K562 (cell line): ENCODE measurements around the gene RTF1. TPM values are rescaled to one million over a fixed set of nuclear protein-coding genes. Genes with fewer than 3 reads are reported as not detected.

Experiments
- ATAC-seq: fragments of 200-7000 bp; cut with Tn5 transposase; 3 replicates; pipeline ENCODE4 v1.9.1; 2020; ENCODE audit warnings: moderate library complexity
- BruUV-seq: library from RNA; stranded (reverse); fragments of 400-500 nt; replicated peaks from 2 replicates; lab custom pipeline; 2021; lab: Mats Ljungman, UMichigan
- CTCF ChIA-PET: fragments of 300-600 bp; formaldehyde crosslinking; extraction: SDS; loops from one replicate; lab custom pipeline; 2021; ENCODE audit warnings: low intra/inter-chr PET ratio; lab: Yijun Ruan, JAX
- POLR2A ChIA-PET: fragments of 300-600, 350-650 bp; sonication (Branson Sonifier 250); formaldehyde crosslinking; extraction: SDS; loops from one replicate; lab custom pipeline; 2021; ENCODE audit warnings: antibody characterized with exemption, inconsistent platforms; lab: Yijun Ruan, JAX
- DNase-seq, 4 experiments: peaks; one replicate each; pipeline versions ENCODE4 v3.0.0 to v3.0.0-alpha.2; 2011 to 2018; ENCODE audit warnings: low spot score in 3 of 4, mixed read lengths in 3 of 4; ENCODE audit errors: extremely low read depth in 1 of 4
- FAIRE-seq: peaks from 2 replicates; lab custom pipeline; 2011; peaks lifted over from hg19 to GRCh38; lab: Jason Lieb, UNC
- H2AFZ ChIP-seq: 2 replicates; pipeline ENCODE4 v1.6.0; 2011; ENCODE audit warnings: low read depth, low read length, control low read depth, inconsistent platforms
- H3K27ac ChIP-seq: fragments of 200-600 bp; 3 replicates; pipeline ENCODE4 v1.8.0; 2011; ENCODE audit warnings: low read depth, mild to moderate bottlenecking, control low read depth, inconsistent platforms, low read length, moderate library complexity, mixed read lengths; ENCODE audit errors: extremely low read depth
- H3K27me3 ChIP-seq, 2 experiments: fragments of 300-600 bp in 1 of 2; 2 replicates in 1 of 2; 3 replicates in 1 of 2; pipeline versions ENCODE4 v1.6.0 to v1.8.0; 2011; ENCODE audit warnings: inconsistent platforms in 2 of 2, low read length in 2 of 2, mild to moderate bottlenecking in 1 of 2, mixed read lengths in 1 of 2, moderate library complexity in 1 of 2; ENCODE audit not compliant: control insufficient read depth in 2 of 2, insufficient read depth in 2 of 2
- H3K36me3 ChIP-seq: fragments of 300-600 bp; 3 replicates; pipeline ENCODE4 v1.8.0; 2011; ENCODE audit warnings: mild to moderate bottlenecking, low read length, inconsistent platforms; ENCODE audit not compliant: control insufficient read depth, insufficient read depth
- H3K4me1 ChIP-seq, 2 experiments: fragments of 200-600 bp in 1 of 2; replicated peaks in 1 of 2; 2 replicates in 1 of 2; 3 replicates in 1 of 2; pipeline versions ENCODE4 v1.5.1 to v1.8.0; 2011; ENCODE audit warnings: inconsistent platforms in 2 of 2, low read length in 2 of 2, mild to moderate bottlenecking in 1 of 2, mixed read lengths in 1 of 2, moderate library complexity in 1 of 2; ENCODE audit not compliant: control insufficient read depth in 2 of 2, insufficient read depth in 2 of 2
- H3K4me2 ChIP-seq: 2 replicates; pipeline ENCODE4 v1.6.1; 2011; ENCODE audit warnings: low read length, control low read depth, inconsistent platforms, mixed read lengths; ENCODE audit not compliant: insufficient read depth
- H3K4me3 ChIP-seq: fragments of 200-600 bp; sonication (generic), shearing (Covaris generic); 2 replicates; pipeline ENCODE4 v1.5.1; 2016; ENCODE audit warnings: control low read depth, inconsistent platforms
- H3K79me2 ChIP-seq: fragments of 200-600 bp; 3 replicates; pipeline ENCODE4 v1.8.0; 2011; ENCODE audit warnings: low read length, inconsistent platforms; ENCODE audit not compliant: control insufficient read depth, insufficient read depth
- H3K9ac ChIP-seq, 2 experiments: 2 replicates each; pipeline versions ENCODE4 v1.6.0 to v1.6.1; 2011; ENCODE audit warnings: low read depth in 2 of 2, low read length in 2 of 2, control low read depth in 1 of 2, inconsistent platforms in 1 of 2, mild to moderate bottlenecking in 1 of 2, mixed read lengths in 1 of 2; ENCODE audit not compliant: insufficient read depth in 1 of 2
- H3K9me1 ChIP-seq: one replicate; pipeline ENCODE4 v1.6.0; 2011; ENCODE audit warnings: inconsistent platforms, mild to moderate bottlenecking, low read length, moderate library complexity; ENCODE audit not compliant: control insufficient read depth, insufficient read depth
- H3K9me3 ChIP-seq: replicated peaks from 2 replicates; pipeline ENCODE4 v1.5.1; 2011; ENCODE audit warnings: low read depth, low read length, inconsistent platforms; ENCODE audit not compliant: control insufficient read depth, insufficient read depth
- H4K20me1 ChIP-seq: replicated peaks from 2 replicates; pipeline ENCODE4 v1.6.1; 2011; ENCODE audit warnings: low read length, inconsistent platforms, mixed read lengths; ENCODE audit not compliant: control insufficient read depth, insufficient read depth
- BHLHE40 ChIP-seq: IDR thresholded peaks from 2 replicates; pipeline ENCODE4 v1.6.1; 2011; ENCODE audit warnings: low read length, improper control_type of control experiment
- BMI1 ChIP-seq: fragments of 150-350 bp; IDR thresholded peaks from 2 replicates; pipeline ENCODE4 v1.6.1; 2014; ENCODE audit warnings: low read length
- CREB3 ChIP-seq: fragments of 450-650 bp; conservative IDR thresholded peaks from 2 replicates; pipeline ENCODE4 v1.6.1; 2016; ENCODE audit warnings: missing genetic modification characterization, low read depth, mild to moderate bottlenecking, missing compliant biosample characterization, moderate library complexity
- HDGF ChIP-seq: fragments of 450-650 bp; IDR thresholded peaks from 2 replicates; pipeline ENCODE4 v1.6.1; 2016
- ILK ChIP-seq: fragments of 450-650 bp; IDR thresholded peaks from 2 replicates; pipeline ENCODE4 v1.6.1; 2016; ENCODE audit warnings: missing genetic modification characterization, low read depth, mild to moderate bottlenecking, missing compliant biosample characterization, moderate library complexity, borderline replicate concordance
- KLF13 ChIP-seq: fragments of 450-650 bp; IDR thresholded peaks from 2 replicates; pipeline ENCODE4 v1.6.1; 2016; ENCODE audit warnings: missing genetic modification characterization, low read depth, mild to moderate bottlenecking, missing compliant biosample characterization, moderate library complexity, borderline replicate concordance
- MCM5 ChIP-seq: fragments of 450-650 bp; IDR thresholded peaks from 2 replicates; pipeline ENCODE4 v1.6.1; 2016; ENCODE audit warnings: low read depth
- NCOA6 ChIP-seq: fragments of 450-650 bp; IDR thresholded peaks from 2 replicates; pipeline ENCODE4 v1.6.1; 2017; ENCODE audit warnings: mild to moderate bottlenecking
- NFYB ChIP-seq: IDR thresholded peaks from 2 replicates; pipeline ENCODE4 v1.6.1; 2011; ENCODE audit warnings: mild to moderate bottlenecking, moderate library complexity; ENCODE audit not compliant: insufficient read length; ENCODE audit errors: extremely low read depth
- NR2C2 ChIP-seq, 2 experiments: fragments of 200-800 bp in 1 of 2; sonication (Bioruptor generic) in 1 of 2; sonication (generic) in 1 of 2; formaldehyde crosslinking in 1 of 2; IDR thresholded peaks; 2 replicates each; pipeline versions ENCODE4 v1.6.1 to v1.8.0; 2016 to 2022; ENCODE audit warnings: mild to moderate bottlenecking in 1 of 2, missing compliant biosample characterization in 1 of 2, missing genetic modification characterization in 1 of 2, missing genetic modification reagents in 1 of 2
- POLR2G ChIP-seq: fragments of 200-400 bp; formaldehyde crosslinking; IDR thresholded peaks from 2 replicates; pipeline ENCODE4 v1.6.1; 2017; ENCODE audit warnings: low read depth, mild to moderate bottlenecking, antibody characterized with exemption, low read length, moderate library complexity
- RB1 ChIP-seq: fragments of 450-650 bp; IDR thresholded peaks from 2 replicates; pipeline ENCODE4 v1.6.1; 2017; ENCODE audit warnings: low read depth, mild to moderate bottlenecking
- SIX5 ChIP-seq, 2 experiments: IDR thresholded peaks; 2 replicates each; pipeline ENCODE4 v1.6.1; 2011; ENCODE audit warnings: low read length in 2 of 2, borderline replicate concordance in 1 of 2, low read depth in 1 of 2, mild to moderate bottlenecking in 1 of 2, moderate library complexity in 1 of 2; ENCODE audit not compliant: insufficient read depth in 1 of 2
- SMARCA5 ChIP-seq: fragments of 450-650 bp; IDR thresholded peaks from 2 replicates; pipeline ENCODE4 v1.6.1; 2016
- TEAD4 ChIP-seq, 2 experiments: sonication (generic) in 1 of 2; formaldehyde crosslinking in 1 of 2; IDR thresholded peaks; 2 replicates each; pipeline versions ENCODE4 v1.6.1 to v1.8.0; 2012 to 2022; ENCODE audit warnings: borderline replicate concordance in 1 of 2, inconsistent platforms in 1 of 2, low read length in 1 of 2, mild to moderate bottlenecking in 1 of 2, missing genetic modification reagents in 1 of 2
- WGBS: fragments of 100-300 bp; shearing (Covaris generic); methylation state at CpG from one replicate; pipeline ENCODE4 v1.1.6; 2016; ENCODE audit warnings: low coverage, mixed read lengths; ENCODE audit not compliant: insufficient coverage; ENCODE audit errors: missing lambda C conversion rate; 5-methylcytosine and 5-hydroxymethylcytosine counted together
- in situ Hi-C: fragments of 300-500 bp; cut with MboI; formaldehyde crosslinking; loops from 4 replicates; pipeline ENCODE4 v1.15.0; 2018; ENCODE audit warnings: inconsistent platforms, mixed read lengths
- intact Hi-C: fragments of 100-400 bp; cut with micrococcal nuclease; formaldehyde crosslinking; loops from 2 replicates; pipeline ENCODE4 v1.14.2; 2022
- polyA plus RNA-seq, 8 experiments: library from polyadenylated mRNA; depleted of rRNA in 4 of 8; stranded (reverse) in 5 of 8; unstranded in 3 of 8; fragments of >200 nt; fragmentation: Nextera tagmentation in 2 of 8; fragmentation: Illumina TruSeq in 1 of 8; extraction: Ambion mirVana in 2 of 8; extraction: Trizol in 1 of 8; gene quantifications; 2 replicates each; pipeline versions ENCODE4 v1.2.1 to v1.2.3, GENCODE V29; 2011 to 2014; ENCODE audit warnings: inconsistent platforms in 1 of 8, missing spikeins in 1 of 8
- total RNA-seq, 7 experiments: library from RNA; depleted of rRNA in 6 of 7; stranded (reverse); fragments of >200 nt in 6 of 7; fragmentation: Illumina TruSeq in 2 of 7; extraction: Trizol in 2 of 7; gene quantifications; 2 replicates each; pipeline versions ENCODE4 v1.2.1 to v1.2.3, GENCODE V29; 2011 to 2021; ENCODE audit warnings: low replicate concordance in 1 of 7
- TF ChIP-seq, protein P1 (sequence below): sonication (generic); formaldehyde crosslinking; IDR thresholded peaks from 2 replicates; pipeline ENCODE4 v1.9.0; 2022; ENCODE audit warnings: mild to moderate bottlenecking, missing genetic modification reagents

The RTF1 gene
- total and polyA plus RNA-seq, 9 of the 15 experiments (the other 6 are each of a cell fraction or from before 2014, with no cell fraction given) = 7.6 to 69.5 (median 31.5) TPM

DNA sequence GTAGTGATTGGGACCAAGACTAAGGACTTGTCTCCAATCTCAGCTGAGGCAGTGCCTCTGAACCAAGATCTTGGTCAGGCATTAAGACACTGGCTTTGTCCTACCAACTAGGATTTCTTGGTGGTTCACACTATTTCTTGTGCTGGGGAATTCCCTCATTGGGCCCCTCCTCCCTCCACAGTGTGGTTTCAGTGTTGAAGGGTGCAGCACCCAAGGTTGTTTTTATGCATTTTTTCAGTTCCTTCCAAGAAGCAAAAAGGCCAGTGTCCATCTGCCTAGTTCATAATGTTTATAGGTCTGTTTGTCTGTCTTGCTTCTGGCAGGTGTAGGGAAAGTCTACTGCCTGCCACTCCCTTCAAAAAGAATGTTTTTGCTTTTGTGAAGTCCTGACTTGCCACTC, 66.2 kb downstream of the RTF1 start:
- ATAC-seq = no peak
- POLR2A ChIA-PET = interaction anchor here (0.7 to 1.2 kb wide), 4 partner anchors 13 to 1068 kb away, joined by 3 to 4 read pairs (median 4); partner anchors contain the start of gene LTK
- intact Hi-C loops = no loop called here
- H3K36me3 ChIP-seq = peaks cover 49% of the 10 kb centered on the region
- H3K9ac ChIP-seq = no peak overlapping the region
- no peaks in the 10 kb centered on the region for H4K20me1 ChIP-seq
- no peaks in the 10 kb centered on the region for H3K9me3 ChIP-seq
- BruUV-seq = no TSS peak
- H3K4me3 ChIP-seq = no peak overlapping the region
- CTCF ChIA-PET = no interaction called here
- TF ChIP-seq MCM5 (no peak), POLR2G (no peak), SMARCA5 (no peak), NR2C2 (CRISPR knock-in tag; IDR thresholded peaks at IDR 0.05) (no peak), NR2C2 (tag; IDR thresholded peaks at IDR 0.05) (no peak), TEAD4 (IDR thresholded peaks at IDR 0.05; ENCODE audit: low read length) (no peak), TEAD4 (CRISPR knock-in tag; IDR thresholded peaks at IDR 0.05; ENCODE audit: borderline replicate concordance) (no peak)
- no peak for FAIRE-seq
- H3K4me1 ChIP-seq = peaks cover 2 to 9% of the 10 kb centered on the region in 2 experiments; a peak in 3 of 5 replicates
- H3K27ac ChIP-seq = no peak overlapping the region
- H3K4me2 ChIP-seq = no peak overlapping the region
- no peaks in the 10 kb centered on the region for H3K79me2 ChIP-seq
- in situ Hi-C loops = no loop called here
- DNase-seq = no peak
- H3K9me1 ChIP-seq = no peaks in the 10 kb centered on the region
- no peaks in the 10 kb centered on the region for H3K27me3 ChIP-seq
- no peak overlapping the region for H2AFZ ChIP-seq

DNA sequence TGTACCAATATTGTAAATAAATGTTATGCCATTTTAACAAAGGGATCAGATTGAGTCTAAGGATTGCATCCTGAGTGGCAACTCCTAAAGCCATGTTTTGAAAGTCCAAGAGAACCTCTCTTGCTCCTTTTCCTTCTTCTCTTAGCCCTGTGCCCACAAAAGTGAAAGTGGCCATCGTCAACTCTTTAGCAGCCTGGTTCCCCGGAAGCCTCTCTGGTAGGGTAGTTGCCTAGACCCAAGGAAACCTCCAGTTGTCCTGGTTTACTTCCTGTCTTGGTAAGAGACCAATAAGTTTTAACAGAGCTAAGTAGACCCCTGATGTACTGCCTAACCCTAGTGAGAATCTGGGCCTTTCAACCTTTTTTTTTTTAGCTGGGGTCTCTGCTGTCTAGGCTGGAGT, 66.6 kb downstream of the RTF1 start:
- Histone ChIP-seq H3K4me1 (peaks cover 2 to 9% of the 10 kb centered on the region in 2 experiments; a peak in 3 of 5 replicates), H3K9me3 (no peaks in the 10 kb centered on the region), H4K20me1 (no peaks in the 10 kb centered on the region), H3K4me2 (no peak overlapping the region), H3K27me3 (no peaks in the 10 kb centered on the region), H3K27ac (no peak overlapping the region), H3K79me2 (no peaks in the 10 kb centered on the region), H3K36me3 (peaks cover 45% of the 10 kb centered on the region), H2AFZ (no peak overlapping the region), H3K9ac (no peak overlapping the region), H3K9me1 (no peaks in the 10 kb centered on the region), H3K4me3 (no peak overlapping the region)
- in situ Hi-C loops (no loop called here), intact Hi-C loops (no loop called here)
- 94% methylated on average over 2 of the region's 2 CpGs for WGBS
- DNase-seq = no peak
- CTCF ChIA-PET = no interaction called here
- no TSS peak for BruUV-seq
- no peak for ATAC-seq
- POLR2A ChIA-PET = interaction anchor here (0.5 to 2.4 kb wide), 5 partner anchors 9 to 146 kb away, joined by 3 to 14 read pairs (median 4); partner anchors contain the start of genes ITPKA and LTK
- FAIRE-seq = no peak
- TF ChIP-seq ILK (tag) = no peak
- TF ChIP-seq CREB3 = no peak
- TF ChIP-seq, protein P1, sequence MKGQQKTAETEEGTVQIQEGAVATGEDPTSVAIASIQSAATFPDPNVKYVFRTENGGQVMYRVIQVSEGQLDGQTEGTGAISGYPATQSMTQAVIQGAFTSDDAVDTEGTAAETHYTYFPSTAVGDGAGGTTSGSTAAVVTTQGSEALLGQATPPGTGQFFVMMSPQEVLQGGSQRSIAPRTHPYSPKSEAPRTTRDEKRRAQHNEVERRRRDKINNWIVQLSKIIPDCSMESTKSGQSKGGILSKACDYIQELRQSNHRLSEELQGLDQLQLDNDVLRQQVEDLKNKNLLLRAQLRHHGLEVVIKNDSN (CRISPR knock-in tag) = no peak
- no peak for TF ChIP-seq NFYB
- TF ChIP-seq RB1 = no peak
- no peak for TF ChIP-seq SIX5 (IDR thresholded peaks at IDR 0.05; ENCODE audit: borderline replicate concordance in 1 of 2, insufficient read depth in 1 of 2, low read depth in 1 of 2, low read length in 2 of 2)
- TF ChIP-seq NCOA6 = no peak
- TF ChIP-seq KLF13 = no peak
- no peak for TF ChIP-seq BHLHE40
- no peak for TF ChIP-seq BMI1
- no peak for TF ChIP-seq HDGF
